Coronary artery (tissue), 2 donors: Measurements from ENCODE around the gene STX17.

Experiments used
- DNase-seq: peaks from one replicate; pipeline ENCODE4 v3.0.0-alpha.2; 2017; ENCODE audit warnings: low spot score
- H3K27ac ChIP-seq, 2 donors: fragments of 200-600 bp; sonication (generic); one replicate each; pipeline ENCODE4 v1.5.1; 2016 to 2019
- H3K4me3 ChIP-seq: fragments of 200-600 bp; sonication (generic); 2 replicates; pipeline ENCODE4 v1.5.1; 2016; ENCODE audit warnings: mild to moderate bottlenecking, moderate library complexity
- TF ChIP-seq, protein P1 (sequence below): fragments of 200-600 bp; sonication (generic); IDR thresholded peaks from one replicate; pipeline ENCODE4 v1.5.1; 2019; ENCODE audit warnings: antibody characterized with exemption

The STX17 gene

DNA sequence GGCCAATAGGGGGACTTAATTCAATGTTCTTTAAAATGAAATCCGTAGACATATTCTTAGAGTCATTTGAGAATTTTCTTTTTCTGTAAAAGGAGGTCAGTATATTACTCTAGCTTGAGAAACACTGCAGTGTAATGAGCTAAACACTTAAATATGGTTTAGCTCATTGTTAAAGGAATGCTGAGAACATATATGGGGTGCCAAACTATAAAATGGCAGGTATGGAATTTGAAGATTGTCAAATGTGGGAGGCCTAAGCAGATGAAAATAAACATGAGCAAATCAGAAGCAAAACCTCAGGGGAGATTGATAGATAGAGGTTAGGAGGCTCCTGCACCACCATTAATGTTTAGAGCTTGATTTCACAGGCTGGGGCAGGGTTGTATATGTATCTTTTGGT, 57.9 kb downstream of the STX17 start:
- Histone ChIP-seq H3K4me3 (no peak overlapping the region), H3K27ac (no peak overlapping the region)
- no peak for DNase-seq
- TF ChIP-seq, protein P1, sequence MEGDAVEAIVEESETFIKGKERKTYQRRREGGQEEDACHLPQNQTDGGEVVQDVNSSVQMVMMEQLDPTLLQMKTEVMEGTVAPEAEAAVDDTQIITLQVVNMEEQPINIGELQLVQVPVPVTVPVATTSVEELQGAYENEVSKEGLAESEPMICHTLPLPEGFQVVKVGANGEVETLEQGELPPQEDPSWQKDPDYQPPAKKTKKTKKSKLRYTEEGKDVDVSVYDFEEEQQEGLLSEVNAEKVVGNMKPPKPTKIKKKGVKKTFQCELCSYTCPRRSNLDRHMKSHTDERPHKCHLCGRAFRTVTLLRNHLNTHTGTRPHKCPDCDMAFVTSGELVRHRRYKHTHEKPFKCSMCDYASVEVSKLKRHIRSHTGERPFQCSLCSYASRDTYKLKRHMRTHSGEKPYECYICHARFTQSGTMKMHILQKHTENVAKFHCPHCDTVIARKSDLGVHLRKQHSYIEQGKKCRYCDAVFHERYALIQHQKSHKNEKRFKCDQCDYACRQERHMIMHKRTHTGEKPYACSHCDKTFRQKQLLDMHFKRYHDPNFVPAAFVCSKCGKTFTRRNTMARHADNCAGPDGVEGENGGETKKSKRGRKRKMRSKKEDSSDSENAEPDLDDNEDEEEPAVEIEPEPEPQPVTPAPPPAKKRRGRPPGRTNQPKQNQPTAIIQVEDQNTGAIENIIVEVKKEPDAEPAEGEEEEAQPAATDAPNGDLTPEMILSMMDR, result no peak

DNA sequence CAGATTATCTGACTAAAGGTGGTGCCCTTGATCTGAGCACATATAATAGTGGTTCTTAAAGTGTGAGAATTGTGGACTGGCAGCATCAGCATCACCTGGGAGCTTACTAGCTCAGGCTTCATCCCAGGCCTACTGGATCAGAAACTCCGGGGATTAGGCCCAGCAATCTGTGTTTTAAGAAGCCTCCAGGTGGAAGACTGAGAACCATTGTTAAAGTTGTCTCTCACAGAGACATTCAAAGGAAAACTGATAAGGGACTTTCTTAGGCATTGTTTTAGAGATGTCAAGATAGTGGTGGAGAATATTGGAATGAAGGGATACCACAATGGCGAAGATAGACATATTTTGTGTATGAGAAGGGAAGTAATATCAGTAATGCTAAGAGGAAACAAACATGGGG, 59.5 kb downstream of the STX17 start:
- TF ChIP-seq, protein P1, result no peak
- Histone ChIP-seq H3K4me3 (no peak overlapping the region), H3K27ac (no peak overlapping the region)
- no peak for DNase-seq

DNA sequence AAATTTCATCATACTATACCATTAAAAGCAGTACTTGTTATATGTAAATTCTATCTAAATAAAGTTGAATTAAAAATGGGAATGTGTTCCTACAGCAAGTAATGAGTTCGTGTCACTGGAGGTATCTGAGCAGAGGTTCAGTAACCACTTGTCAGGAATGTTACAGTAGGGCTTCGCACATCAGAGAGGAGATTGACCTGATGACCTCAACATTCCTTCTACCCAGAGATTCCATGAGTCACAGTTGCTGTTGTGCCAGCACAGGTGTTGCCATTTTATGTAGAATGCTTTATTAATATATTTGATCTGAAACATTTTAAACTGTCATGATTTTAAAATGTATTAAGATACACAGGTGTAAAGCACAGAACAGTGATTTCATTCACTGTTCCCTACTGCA, 60.3 kb downstream of the STX17 start:
- no peak for DNase-seq
- no peak overlapping the region for H3K27ac ChIP-seq
- TF ChIP-seq, protein P1, result no peak
- H3K4me3 ChIP-seq, result no peak overlapping the region

DNA sequence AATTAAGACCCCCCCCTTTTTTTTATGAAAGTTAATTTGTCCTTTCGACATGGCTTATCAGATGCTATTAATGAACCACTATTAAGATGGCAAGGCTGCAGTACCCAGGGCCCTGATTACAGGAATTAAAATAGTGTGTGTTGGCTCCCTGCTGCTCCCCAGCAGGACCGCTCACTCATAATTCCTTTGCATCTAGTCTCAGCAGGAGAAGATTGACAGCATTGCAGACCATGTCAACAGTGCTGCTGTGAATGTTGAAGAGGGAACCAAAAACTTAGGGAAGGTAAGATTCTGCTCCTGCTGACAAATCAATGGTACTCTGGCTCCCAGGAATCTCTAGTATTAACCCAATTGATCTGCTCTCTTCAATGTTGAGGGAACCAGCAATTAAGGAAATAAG, 61.0 kb downstream of the STX17 start:
- no peak for DNase-seq
- Histone ChIP-seq H3K4me3 (no peak overlapping the region), H3K27ac (no peak overlapping the region)
- TF ChIP-seq, protein P1, result no peak

DNA sequence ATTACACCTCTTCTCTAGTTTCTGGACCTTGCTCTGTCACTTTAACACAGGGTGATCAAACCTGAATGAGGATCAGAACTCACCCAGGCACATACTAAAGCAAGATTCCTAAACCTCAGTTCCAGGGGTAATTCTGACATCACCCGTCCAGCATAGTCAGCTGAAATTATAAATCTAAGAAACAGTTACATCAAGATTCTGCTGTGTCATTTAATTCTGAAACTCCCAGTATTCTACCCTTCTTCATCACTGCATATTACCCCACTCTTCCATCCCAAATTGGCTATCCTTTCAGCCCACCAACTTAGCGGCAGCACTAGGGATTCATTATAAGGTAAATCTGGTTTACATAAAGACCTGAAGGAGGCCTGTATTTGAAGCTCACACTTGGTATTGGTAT, 64.0 kb downstream of the STX17 start:
- Histone ChIP-seq H3K27ac (no peak overlapping the region), H3K4me3 (no peak overlapping the region)
- DNase-seq, result no peak
- TF ChIP-seq, protein P1, result no peak

DNA sequence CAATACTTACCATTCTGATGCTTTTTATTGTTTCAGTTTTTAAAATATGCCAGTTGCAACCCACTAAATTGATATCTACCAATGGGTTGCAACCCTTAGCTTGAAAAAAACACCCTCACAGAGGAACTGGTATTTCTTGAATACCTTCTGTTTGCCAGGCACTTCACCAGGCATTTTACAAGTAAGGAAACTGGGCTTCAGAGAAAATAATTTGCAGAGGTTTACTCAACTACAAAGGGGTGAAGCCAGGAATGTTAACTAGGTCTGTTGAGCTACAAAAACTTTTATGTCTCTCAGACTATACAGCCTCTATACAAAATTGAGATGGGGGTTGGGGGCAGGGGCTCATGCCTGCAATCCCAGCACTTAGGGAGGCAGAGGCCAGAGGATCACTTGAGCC, 65.0 kb downstream of the STX17 start:
- TF ChIP-seq, protein P1, result no peak
- Histone ChIP-seq H3K4me3 (no peak overlapping the region), H3K27ac (no peak overlapping the region)
- no peak for DNase-seq

DNA sequence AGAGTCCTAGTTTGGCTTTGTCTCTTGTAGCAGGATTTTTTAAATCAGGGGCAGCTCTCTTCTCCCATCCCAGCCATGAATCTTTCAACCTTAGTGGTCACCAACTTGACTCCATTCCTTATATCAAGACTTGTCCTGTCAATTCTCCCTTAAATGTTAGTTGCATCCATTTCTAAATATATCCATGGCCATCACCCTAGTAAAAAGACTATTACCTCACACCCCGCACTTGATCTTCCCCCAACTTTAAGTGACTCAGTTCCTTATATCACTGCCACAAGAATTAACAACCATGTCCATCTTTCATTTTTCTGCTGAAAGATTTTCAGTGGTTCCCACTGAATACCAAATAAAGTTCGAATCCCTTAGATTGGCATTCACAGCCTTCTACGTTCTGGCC, 67.0 kb downstream of the STX17 start:
- no peak overlapping the region for H3K4me3 ChIP-seq
- TF ChIP-seq, protein P1, result no peak
- DNase-seq, result no peak
- no peak overlapping the region for H3K27ac ChIP-seq
